OCI-LY7 (cell line): ENCODE data around the gene HEXB.

Source experiments
- EZH2phosphoT487 ChIP-seq: fragments of 200-600 bp; sonication (generic); IDR thresholded peaks from 2 replicates; pipeline ENCODE4 v1.6.1; 2018; ENCODE audit warnings: low read depth, borderline replicate concordance, mild to moderate bottlenecking, mixed run types, antibody characterized with exemption, low read length, moderate library complexity, mixed read lengths
- TF ChIP-seq, protein P1 (sequence below): fragments of 200-600 bp; sonication (generic); conservative IDR thresholded peaks from 2 replicates; pipeline ENCODE4 v1.5.1; 2014; ENCODE audit warnings: mild to moderate bottlenecking, antibody characterized with exemption, low read length, moderate library complexity, mixed read lengths

DNA sequence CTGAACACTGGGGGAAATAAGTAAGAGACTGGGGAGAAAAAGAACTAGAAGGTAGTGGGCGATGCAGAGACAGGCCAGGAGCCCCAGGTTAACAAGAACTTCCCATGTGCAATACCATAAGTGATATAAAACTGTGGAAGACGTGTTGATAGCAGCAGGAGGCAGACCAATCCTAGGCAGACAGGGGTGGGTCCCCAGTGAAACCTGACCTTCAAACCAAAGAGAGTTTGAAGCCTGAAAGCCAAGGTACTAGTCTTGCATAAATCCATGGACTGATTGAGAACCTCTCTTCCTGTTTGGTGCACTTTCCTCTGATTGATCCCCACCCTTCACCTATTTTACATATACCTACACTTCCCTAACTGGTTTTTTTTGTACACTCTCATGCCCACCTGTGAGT lies 15.2 kb upstream of the HEXB start:
- TF ChIP-seq, protein P1, sequence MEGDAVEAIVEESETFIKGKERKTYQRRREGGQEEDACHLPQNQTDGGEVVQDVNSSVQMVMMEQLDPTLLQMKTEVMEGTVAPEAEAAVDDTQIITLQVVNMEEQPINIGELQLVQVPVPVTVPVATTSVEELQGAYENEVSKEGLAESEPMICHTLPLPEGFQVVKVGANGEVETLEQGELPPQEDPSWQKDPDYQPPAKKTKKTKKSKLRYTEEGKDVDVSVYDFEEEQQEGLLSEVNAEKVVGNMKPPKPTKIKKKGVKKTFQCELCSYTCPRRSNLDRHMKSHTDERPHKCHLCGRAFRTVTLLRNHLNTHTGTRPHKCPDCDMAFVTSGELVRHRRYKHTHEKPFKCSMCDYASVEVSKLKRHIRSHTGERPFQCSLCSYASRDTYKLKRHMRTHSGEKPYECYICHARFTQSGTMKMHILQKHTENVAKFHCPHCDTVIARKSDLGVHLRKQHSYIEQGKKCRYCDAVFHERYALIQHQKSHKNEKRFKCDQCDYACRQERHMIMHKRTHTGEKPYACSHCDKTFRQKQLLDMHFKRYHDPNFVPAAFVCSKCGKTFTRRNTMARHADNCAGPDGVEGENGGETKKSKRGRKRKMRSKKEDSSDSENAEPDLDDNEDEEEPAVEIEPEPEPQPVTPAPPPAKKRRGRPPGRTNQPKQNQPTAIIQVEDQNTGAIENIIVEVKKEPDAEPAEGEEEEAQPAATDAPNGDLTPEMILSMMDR: no peak
- TF ChIP-seq EZH2phosphoT487: no peak
